WERI-Rb-1 (cell line): ENCODE results near the gene CAMK1.

Experiments used
- DNase-seq: peaks from one replicate; pipeline ENCODE4 v3.0.0-alpha.2; 2020
- H3K27ac ChIP-seq: fragments of 250-450 bp; sonication (Bioruptor Pico); 2 replicates; pipeline ENCODE4 v1.5.1; 2020; ENCODE audit warnings: mild to moderate bottlenecking, moderate library complexity
- H3K27me3 ChIP-seq: fragments of 250-450 bp; sonication (Bioruptor Pico); 2 replicates; pipeline ENCODE4 v1.5.1; 2021; ENCODE audit warnings: mild to moderate bottlenecking, low read depth, moderate library complexity; ENCODE audit not compliant: insufficient read depth, severe bottlenecking
- H3K36me3 ChIP-seq: fragments of 250-450 bp; sonication (Bioruptor Pico); 2 replicates; pipeline ENCODE4 v1.5.1; 2020; ENCODE audit warnings: mild to moderate bottlenecking, moderate library complexity
- H3K4me3 ChIP-seq: 2 replicates; pipeline ENCODE4 v1.5.1; 2011; ENCODE audit warnings: low read depth, mild to moderate bottlenecking, control low read depth, low read length
- H3K9me3 ChIP-seq: fragments of 250-450 bp; sonication (Bioruptor Pico); 2 replicates; pipeline ENCODE4 v1.5.1; 2021; ENCODE audit warnings: mild to moderate bottlenecking, moderate library complexity; ENCODE audit not compliant: severe bottlenecking
- CTCF ChIP-seq: IDR thresholded peaks from 2 replicates; pipeline ENCODE4 v1.5.1; 2011; ENCODE audit warnings: low read depth, mild to moderate bottlenecking, control low read depth, inconsistent platforms, low read length

CAMK1 gene

GRCh38 chr3:9767418-9767817 lies 2.3 kb downstream of the CAMK1 start:
- H3K27ac ChIP-seq: no peak overlapping the region
- H3K4me3 ChIP-seq: no peak overlapping the region
- H3K9me3 ChIP-seq: no peaks in the 10 kb centered on the region
- H3K36me3 ChIP-seq: peaks cover 12% of the 10 kb centered on the region
- no peaks in the 10 kb centered on the region for H3K27me3 ChIP-seq
- no peak for TF ChIP-seq CTCF
- DNase-seq: no peak

- no peak for TF ChIP-seq CTCF
- H3K36me3 ChIP-seq: peaks cover 12% of the 10 kb centered on the region
- H3K4me3 ChIP-seq: no peak overlapping the region
- peak; percentile 47 for DNase-seq
- H3K9me3 ChIP-seq: no peaks in the 10 kb centered on the region
- H3K27me3 ChIP-seq: no peaks in the 10 kb centered on the region
- H3K27ac ChIP-seq: no peak overlapping the region
Observed at GRCh38 chr3:9765865-9766264, 3.9 kb downstream of the CAMK1 start.

GRCh38 chr3:9762871-9763270 lies 6.9 kb downstream of the CAMK1 start:
- Histone ChIP-seq H3K36me3 (peaks cover 26% of the 10 kb centered on the region), H3K4me3 (no peak overlapping the region), H3K27ac (no peak overlapping the region), H3K27me3 (no peaks in the 10 kb centered on the region), H3K9me3 (no peaks in the 10 kb centered on the region)
- TF ChIP-seq CTCF: no peak
- no peak for DNase-seq

GRCh38 chr3:9761919-9762318 lies 7.8 kb downstream of the CAMK1 start:
- no peaks in the 10 kb centered on the region for H3K27me3 ChIP-seq
- H3K4me3 ChIP-seq: no peak overlapping the region
- no peaks in the 10 kb centered on the region for H3K9me3 ChIP-seq
- H3K27ac ChIP-seq: no peak overlapping the region
- TF ChIP-seq CTCF: no peak
- peaks cover 30% of the 10 kb centered on the region for H3K36me3 ChIP-seq
- no peak for DNase-seq

- Histone ChIP-seq H3K27ac (no peak overlapping the region), H3K36me3 (peaks cover 39% of the 10 kb centered on the region), H3K9me3 (no peaks in the 10 kb centered on the region), H3K4me3 (no peak overlapping the region), H3K27me3 (no peaks in the 10 kb centered on the region)
- no peak for DNase-seq
- TF ChIP-seq CTCF: no peak
Observed at GRCh38 chr3:9760779-9761505, 8.8 kb downstream of the CAMK1 start.

GRCh38 chr3:9757427-9757826 lies 12.3 kb downstream of the CAMK1 start:
- Histone ChIP-seq H3K27me3 (no peaks in the 10 kb centered on the region), H3K4me3 (no peak overlapping the region), H3K36me3 (peaks cover 48% of the 10 kb centered on the region), H3K27ac (no peak overlapping the region), H3K9me3 (no peaks in the 10 kb centered on the region)
- no peak for TF ChIP-seq CTCF
- DNase-seq: no peak
